ENCODE data around the gene DNAI1.

Gene DNAI1

GRCh38 chr9:34552986-34553385, 94.4 kb downstream of the DNAI1 start:
- H3K4me3 ChIP-seq (ENCODE audit: low read length) = no peak overlapping the region
- DNase-seq (ENCODE audit: low read depth) = no peak
- no peak for TF ChIP-seq CTCF (conservative IDR thresholded peaks at IDR 0.05; ENCODE audit: low read depth, low read length)

- DNase-seq (ENCODE audit: low read depth) = no peak
- TF ChIP-seq CTCF (conservative IDR thresholded peaks at IDR 0.05; ENCODE audit: low read depth, low read length) = no peak
- H3K4me3 ChIP-seq (ENCODE audit: low read length) = no peak overlapping the region
Measured at GRCh38 chr9:34553511-34554021, 95.0 kb downstream of the DNAI1 start.

- H3K4me3 ChIP-seq (ENCODE audit: low read length) = no peak overlapping the region
- DNase-seq (ENCODE audit: low read depth) = no peak
- no peak for TF ChIP-seq CTCF (conservative IDR thresholded peaks at IDR 0.05; ENCODE audit: low read depth, low read length)
Measured at GRCh38 chr9:34554211-34555001, 95.8 kb downstream of the DNAI1 start.

- H3K4me3 ChIP-seq (ENCODE audit: low read length) = no peak overlapping the region
- TF ChIP-seq CTCF (conservative IDR thresholded peaks at IDR 0.05; ENCODE audit: low read depth, low read length) = no peak
- no peak for DNase-seq (ENCODE audit: low read depth)
Measured at GRCh38 chr9:34555002-34555348, 96.4 kb downstream of the DNAI1 start.

GRCh38 chr9:34555500-34555899, 96.9 kb downstream of the DNAI1 start:
- no peak for DNase-seq (ENCODE audit: low read depth)
- TF ChIP-seq CTCF (conservative IDR thresholded peaks at IDR 0.05; ENCODE audit: low read depth, low read length) = no peak
- no peak overlapping the region for H3K4me3 ChIP-seq (ENCODE audit: low read length)

- TF ChIP-seq CTCF (conservative IDR thresholded peaks at IDR 0.05; ENCODE audit: low read depth, low read length) = no peak
- H3K4me3 ChIP-seq (ENCODE audit: low read length) = no peak overlapping the region
- no peak for DNase-seq (ENCODE audit: low read depth)
Measured at GRCh38 chr9:34555936-34556525, 97.4 kb downstream of the DNAI1 start.

GRCh38 chr9:34556949-34557348, 98.3 kb downstream of the DNAI1 start:
- H3K4me3 ChIP-seq (ENCODE audit: low read length) = no peak overlapping the region
- no peak for TF ChIP-seq CTCF (conservative IDR thresholded peaks at IDR 0.05; ENCODE audit: low read depth, low read length)
- DNase-seq (ENCODE audit: low read depth) = no peak
